Measurements from ENCODE around the gene FHL3. TPM values are rescaled to one million over a fixed set of nuclear protein-coding genes. Genes with fewer than 3 reads are reported as not detected.

The FHL3 gene
- total RNA-seq, 1 donor from 2014 or later, result 40.4 TPM

DNA sequence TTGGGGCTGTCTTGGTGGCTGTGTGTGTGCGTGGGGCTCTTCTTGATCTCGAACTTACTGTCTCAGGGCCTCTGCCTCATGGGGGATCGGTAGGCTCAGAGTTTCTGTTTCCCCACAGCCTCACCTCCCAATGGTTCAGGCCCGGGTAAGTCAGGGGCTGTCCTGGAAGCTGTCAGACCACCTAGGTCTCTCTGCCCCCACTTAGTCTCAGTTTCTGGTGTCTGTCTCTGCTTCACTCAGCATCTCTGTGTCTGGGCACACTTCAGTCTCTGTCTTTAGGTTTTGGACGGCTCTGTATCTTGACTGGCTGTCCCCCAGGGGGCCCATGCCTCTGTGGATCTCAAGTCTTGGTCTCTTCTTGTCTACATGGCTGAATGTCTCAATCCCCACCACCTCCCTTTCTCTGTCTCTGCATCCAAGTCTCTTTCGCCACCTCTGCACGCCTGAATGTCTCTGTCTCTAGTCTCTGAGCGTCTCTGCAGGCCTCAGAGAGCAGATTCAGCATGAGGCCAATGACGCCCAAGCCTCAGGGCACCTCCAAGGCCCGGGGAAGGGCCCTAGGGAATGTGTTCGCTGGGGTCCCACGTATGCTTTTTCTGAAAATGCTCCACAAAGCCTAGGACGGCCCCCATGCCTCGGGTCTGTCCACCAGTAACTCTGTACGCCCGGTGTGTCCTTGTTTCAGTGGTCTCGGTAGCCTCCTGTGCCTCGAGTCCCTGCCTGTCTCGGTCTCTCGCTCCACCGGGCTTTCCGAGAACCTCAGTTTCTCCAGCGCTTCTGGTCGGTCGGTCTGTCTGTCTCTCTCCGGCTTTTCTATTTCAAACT lies 818 bp downstream of the FHL3 start:
- Mint-ChIP-seq H3K4me3 (ENCODE audit: unreplicated experiment) (peak overlapping the region; percentile 85), H3K9me3 (ENCODE audit: unreplicated experiment) (no peaks in the 10 kb centered on the region), H3K4me1 (ENCODE audit: unreplicated experiment) (peaks cover 56% of the 10 kb centered on the region), H3K36me3 (ENCODE audit: unreplicated experiment) (no peaks in the 10 kb centered on the region), H3K27me3 (ENCODE audit: unreplicated experiment) (no peaks in the 10 kb centered on the region), H3K27ac (ENCODE audit: unreplicated experiment) (peak overlapping the region; percentile 82)
- DNase-seq (ENCODE audit: extremely low spot score, unreplicated experiment), result no peak
- TF ChIP-seq, protein P1, sequence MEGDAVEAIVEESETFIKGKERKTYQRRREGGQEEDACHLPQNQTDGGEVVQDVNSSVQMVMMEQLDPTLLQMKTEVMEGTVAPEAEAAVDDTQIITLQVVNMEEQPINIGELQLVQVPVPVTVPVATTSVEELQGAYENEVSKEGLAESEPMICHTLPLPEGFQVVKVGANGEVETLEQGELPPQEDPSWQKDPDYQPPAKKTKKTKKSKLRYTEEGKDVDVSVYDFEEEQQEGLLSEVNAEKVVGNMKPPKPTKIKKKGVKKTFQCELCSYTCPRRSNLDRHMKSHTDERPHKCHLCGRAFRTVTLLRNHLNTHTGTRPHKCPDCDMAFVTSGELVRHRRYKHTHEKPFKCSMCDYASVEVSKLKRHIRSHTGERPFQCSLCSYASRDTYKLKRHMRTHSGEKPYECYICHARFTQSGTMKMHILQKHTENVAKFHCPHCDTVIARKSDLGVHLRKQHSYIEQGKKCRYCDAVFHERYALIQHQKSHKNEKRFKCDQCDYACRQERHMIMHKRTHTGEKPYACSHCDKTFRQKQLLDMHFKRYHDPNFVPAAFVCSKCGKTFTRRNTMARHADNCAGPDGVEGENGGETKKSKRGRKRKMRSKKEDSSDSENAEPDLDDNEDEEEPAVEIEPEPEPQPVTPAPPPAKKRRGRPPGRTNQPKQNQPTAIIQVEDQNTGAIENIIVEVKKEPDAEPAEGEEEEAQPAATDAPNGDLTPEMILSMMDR (IDR thresholded peaks at IDR 0.05), result no peak

DNA sequence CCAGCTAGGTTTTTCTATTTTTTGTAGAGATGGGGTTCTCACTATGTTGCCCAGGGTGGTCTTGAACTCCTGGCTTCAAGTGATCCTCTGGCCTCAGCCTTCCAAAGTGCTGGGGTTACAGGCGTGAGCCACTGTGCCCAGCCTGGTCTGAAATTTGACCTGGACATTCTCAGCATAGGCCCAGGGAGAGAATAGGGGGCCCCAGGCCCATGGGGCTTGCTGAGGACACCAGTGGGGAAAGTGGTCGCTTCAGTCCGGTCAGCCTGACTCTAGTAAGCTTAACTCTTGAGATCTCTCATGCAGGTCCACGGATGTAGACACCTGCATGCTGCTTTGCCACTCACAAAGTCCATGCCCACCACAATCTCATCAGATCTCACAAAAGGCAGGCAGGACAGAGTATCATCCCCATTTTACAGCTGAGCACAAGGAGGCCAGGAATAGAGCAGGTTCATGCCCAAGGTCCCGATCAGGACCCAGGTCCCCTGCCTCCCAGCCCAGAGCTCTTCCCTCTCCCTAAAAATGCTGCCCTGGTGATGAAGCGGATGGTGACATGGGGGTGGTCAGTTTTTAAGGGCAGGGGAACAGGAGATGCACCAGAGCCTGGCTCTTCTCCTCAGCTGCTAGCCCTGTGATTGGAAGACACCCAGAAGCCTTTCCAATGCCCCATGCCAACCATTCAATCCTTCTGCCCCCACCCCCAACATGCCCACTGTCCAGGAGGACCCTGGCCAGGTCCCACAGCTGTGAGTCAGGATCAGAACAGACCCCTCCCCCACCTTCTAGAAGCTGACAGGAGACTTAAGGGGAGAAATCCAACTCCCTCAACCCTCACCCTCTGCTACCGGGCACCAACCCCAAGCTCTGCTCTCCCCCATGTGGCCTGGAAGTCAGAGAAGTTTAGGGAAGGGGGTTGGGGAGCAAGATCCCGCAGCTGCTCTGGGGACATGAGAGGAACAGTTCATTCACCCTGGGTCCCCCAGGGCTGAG lies 1.8 kb downstream of the FHL3 start:
- Mint-ChIP-seq H3K27ac (ENCODE audit: unreplicated experiment) (peak overlapping the region; percentile 82), H3K36me3 (ENCODE audit: unreplicated experiment) (peaks cover 2% of the 10 kb centered on the region), H3K27me3 (ENCODE audit: unreplicated experiment) (no peaks in the 10 kb centered on the region), H3K9me3 (ENCODE audit: unreplicated experiment) (no peaks in the 10 kb centered on the region), H3K4me1 (ENCODE audit: unreplicated experiment) (peaks cover 56% of the 10 kb centered on the region), H3K4me3 (ENCODE audit: unreplicated experiment) (peak overlapping the region; percentile 85)
- DNase-seq (ENCODE audit: extremely low spot score, unreplicated experiment), result no peak
- TF ChIP-seq, protein P1 (IDR thresholded peaks at IDR 0.05), result no peak

DNA sequence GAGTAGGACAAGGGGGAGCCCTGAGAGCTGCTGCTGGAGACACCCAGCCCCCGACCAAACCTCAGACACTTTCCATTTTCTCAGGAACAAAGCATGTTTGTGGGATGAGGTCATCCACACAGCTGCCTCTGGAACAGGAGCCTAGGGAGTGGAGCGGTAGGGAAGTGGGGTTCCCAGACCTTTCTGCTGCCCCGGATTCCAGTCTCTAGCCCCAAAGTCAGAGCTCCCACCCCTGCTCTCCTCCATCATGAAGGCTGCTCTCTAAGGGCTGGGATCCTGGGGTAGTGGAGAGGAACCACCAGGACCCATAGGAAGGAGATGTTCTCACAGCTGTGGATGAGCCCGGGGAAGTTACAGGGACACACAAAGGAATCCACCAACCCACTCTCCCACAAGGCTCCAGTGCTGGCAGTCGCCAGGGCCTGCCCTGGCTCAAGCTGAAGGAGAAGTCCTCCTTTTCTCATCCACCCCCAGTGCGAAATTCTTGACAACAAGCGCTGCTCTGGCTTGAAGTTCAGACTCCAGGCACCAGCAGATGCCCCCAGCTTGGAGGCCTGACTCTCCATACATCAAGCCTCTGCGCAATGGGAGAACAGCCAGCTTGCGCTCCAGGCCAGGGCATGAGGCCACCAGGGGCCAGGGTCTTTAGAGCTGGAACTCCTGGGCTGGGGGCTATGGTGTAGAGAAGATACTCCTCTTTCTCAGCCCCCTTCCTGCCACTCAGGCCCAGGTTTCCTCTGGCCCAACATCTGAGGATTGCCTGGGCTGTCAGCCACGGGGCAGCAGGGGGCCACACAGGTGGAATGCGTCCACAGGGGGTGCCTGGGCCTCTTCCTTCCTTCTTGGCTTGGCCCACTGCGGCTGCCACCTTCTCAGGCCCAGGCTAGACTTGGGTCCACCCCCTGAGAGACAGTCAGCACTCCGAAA lies 4.5 kb downstream of the FHL3 start:
- H3K4me3 Mint-ChIP-seq (ENCODE audit: unreplicated experiment), result peak overlapping the region; percentile 64
- no peaks in the 10 kb centered on the region for H3K27me3 Mint-ChIP-seq (ENCODE audit: unreplicated experiment)
- no peaks in the 10 kb centered on the region for H3K9me3 Mint-ChIP-seq (ENCODE audit: unreplicated experiment)
- H3K27ac Mint-ChIP-seq (ENCODE audit: unreplicated experiment), result peak overlapping the region; percentile 99
- DNase-seq (ENCODE audit: extremely low spot score, unreplicated experiment), result no peak
- peaks cover 10% of the 10 kb centered on the region for H3K36me3 Mint-ChIP-seq (ENCODE audit: unreplicated experiment)
- peaks cover 70% of the 10 kb centered on the region for H3K4me1 Mint-ChIP-seq (ENCODE audit: unreplicated experiment)
- TF ChIP-seq, protein P1 (IDR thresholded peaks at IDR 0.05), result no peak

DNA sequence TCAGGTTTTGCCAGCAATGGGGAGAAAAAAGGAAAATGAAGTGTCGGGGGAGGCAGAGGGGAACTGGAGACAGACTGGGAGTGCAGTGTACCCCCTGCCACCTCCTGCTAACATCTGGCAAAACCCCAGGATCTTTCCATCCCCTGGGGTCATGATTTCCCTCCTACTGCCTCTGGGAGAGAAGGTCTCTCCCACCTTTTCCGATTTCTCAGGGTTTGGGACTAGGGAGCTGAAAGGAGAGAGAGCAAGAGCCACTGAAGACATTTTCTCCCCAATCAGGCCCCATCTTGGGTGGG lies 5.1 kb downstream of the FHL3 start:
- H3K36me3 Mint-ChIP-seq (ENCODE audit: unreplicated experiment), result peaks cover 12% of the 10 kb centered on the region
- TF ChIP-seq, protein P1 (IDR thresholded peaks at IDR 0.05), result no peak
- H3K4me3 Mint-ChIP-seq (ENCODE audit: unreplicated experiment), result peak overlapping the region; percentile 64
- no peaks in the 10 kb centered on the region for H3K27me3 Mint-ChIP-seq (ENCODE audit: unreplicated experiment)
- H3K27ac Mint-ChIP-seq (ENCODE audit: unreplicated experiment), result peak overlapping the region; percentile 99
- no peak for DNase-seq (ENCODE audit: extremely low spot score, unreplicated experiment)
- H3K9me3 Mint-ChIP-seq (ENCODE audit: unreplicated experiment), result no peaks in the 10 kb centered on the region
- H3K4me1 Mint-ChIP-seq (ENCODE audit: unreplicated experiment), result peaks cover 73% of the 10 kb centered on the region
